Fibroblast of the conjunctiva (primary cell): ENCODE measurements around the gene GRIA4.
"Not testable (repeated sequence)": the region's sequence is repeated elsewhere in the genome, so short reads cannot be mapped to it uniquely, and the experiment has no call there.

Experiments
- DNase-seq: peaks from one replicate; pipeline ENCODE4 v3.0.0-alpha.2; 2010; ENCODE audit warnings: low read depth

The GRIA4 gene

GRCh38 chr11:105719073-105719822, 109.4 kb downstream of the GRIA4 start:
- DNase-seq: peak; percentile 5

- DNase-seq: no peak
Observed at GRCh38 chr11:105720096-105720495, 110.2 kb downstream of the GRIA4 start.

DNA sequence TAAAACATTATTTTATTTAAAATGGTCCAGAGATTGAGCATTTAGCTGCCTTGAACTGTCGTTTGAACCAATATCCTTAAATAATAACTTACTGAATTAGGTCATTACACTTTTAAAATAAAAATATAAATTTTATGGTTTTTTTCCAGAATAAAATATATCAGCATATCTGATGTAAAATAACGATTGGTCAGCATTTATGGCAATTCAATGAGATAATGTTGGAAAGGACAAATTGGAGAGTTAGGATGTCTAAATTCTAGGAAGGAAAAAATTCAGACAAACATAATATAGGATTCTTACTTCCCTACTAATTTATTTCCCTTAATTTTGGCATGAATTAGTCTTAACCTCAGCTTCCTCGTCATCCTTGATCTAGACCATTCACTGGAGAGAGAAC, 113.4 kb downstream of the GRIA4 start:
- no peak for DNase-seq

DNA sequence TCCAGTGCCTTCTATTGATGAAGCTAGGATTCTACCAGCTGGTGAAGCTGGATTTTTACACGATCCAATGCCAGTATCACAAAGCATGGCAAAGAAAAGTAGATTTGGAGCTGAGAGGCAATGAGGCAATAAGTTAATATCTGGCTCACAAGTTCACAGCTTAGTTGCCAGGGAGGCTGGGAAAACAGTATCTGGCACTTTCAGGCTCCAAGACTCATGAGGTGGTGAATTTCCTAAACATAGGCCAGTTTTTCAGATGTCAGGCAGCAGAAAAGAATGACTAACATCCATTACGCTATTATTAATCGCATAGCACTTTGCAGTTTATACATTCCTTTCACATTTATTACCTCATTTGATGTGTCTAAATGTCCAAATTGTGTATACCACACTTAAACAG, 122.7 kb downstream of the GRIA4 start:
- no peak for DNase-seq

- no peak for DNase-seq
Observed at GRCh38 chr11:105734426-105734825, 124.6 kb downstream of the GRIA4 start.

DNA sequence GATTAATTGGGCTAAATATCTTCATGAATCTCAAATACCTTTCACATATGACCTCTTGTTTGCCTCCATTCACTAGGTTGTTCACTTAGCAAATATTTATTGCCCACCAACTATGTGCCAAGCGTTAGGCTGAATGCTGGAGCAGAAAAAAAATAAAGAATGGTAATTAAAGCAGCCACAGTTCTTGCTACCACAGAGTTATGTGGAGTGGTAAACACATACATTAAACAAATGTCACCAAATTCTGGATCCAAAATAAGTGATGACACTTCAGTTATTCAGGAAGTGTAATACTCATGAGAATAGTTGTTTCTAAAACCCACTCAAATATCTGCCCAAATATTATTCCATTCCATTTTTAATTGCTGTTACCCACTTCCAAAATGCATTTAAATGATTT, 128.4 kb downstream of the GRIA4 start:
- no peak for DNase-seq

DNA sequence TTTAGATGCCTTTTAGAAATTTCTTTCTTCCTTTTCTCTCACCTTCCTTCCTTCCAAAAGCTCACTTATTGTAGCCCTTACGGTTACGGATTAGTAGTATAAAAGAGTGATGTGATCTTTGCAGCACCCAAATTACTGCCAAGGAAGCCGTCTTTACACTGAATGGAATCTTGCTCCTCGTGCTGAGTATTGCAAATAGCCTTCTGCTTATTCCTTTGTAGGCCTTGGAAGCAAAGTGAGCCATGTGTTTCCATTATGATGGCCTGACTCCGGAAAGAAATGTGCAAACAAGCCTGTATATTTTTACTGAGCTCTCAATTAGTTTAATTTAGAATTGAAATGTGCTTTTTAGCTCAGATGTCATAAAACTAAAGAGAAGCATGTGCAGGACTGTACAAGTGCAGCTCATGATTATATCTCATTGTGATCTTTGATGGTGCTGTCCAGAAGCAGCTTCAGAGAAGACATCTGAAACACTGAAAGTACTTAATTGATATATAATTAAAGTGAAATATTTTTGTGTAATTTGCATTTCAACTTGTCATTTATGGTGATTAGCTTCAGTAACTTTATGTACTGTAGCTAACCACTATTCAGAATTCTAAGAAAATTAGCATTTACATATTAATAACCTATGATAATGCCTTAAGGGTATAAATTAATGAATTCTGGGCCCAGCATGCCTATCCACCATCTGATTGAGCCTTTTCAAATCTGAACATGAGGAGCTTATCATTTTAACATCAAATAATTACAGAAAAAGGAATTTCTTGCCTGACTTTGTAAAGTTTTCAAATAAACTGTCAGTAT, 129.3 kb downstream of the GRIA4 start:
- no peak for DNase-seq

DNA sequence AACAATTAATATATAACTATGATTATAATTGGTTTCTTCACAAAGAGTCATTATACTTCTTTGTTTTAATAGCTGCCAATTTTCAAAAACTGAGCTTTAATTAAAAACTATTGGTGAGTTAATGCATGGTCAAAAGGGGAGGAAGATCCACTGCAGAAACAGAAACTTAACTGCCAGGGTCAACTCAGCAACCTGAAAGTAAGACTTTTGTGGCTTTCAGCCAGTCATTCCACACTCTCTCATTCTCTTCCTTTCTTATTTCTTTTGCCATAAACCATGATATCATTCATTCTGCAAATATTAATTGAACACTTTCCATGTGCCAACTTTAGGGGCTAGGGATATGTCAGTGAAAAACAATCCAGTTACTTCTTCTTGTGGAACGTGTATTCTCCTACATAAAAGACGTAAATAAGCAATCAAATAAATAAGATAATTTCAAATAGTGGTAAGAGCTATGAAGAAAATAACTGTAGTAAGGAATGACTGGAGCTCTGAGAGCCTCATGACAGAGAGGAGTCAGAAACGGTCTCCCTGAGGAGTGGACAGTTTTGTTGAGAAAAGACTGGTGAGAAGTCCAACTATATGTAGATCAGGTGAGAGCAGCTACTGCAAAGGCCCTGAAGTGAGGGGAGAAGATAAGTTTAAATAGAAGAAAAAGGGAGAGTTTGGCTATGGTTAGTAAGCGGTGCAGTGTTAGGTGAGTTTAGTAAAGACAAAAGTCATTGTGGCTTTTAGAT, 130.5 kb downstream of the GRIA4 start:
- no peak for DNase-seq

DNA sequence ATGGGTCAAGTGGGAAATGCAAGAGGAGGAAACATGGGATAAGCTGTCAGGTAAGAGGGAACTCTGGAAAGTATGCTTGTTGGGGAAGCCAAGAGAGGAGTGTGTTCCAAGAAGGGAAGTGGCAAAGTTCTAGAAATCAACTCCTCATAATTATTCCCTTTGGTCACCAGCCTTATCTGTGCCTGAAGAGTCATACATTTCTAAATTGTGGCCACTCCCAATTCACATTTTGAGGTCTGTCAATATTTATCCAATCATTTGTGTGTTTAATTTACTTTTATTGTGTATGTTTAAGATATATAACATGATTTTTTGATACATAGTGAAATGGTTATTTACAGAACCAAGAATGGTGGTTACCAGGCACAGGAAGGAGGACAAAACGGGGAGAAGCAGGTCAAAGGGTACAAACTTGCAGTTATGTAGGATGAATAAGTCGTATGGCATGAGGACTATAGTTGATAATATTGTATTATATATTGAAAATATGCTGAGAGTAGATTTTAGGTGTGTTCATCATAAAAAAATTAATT, 131.7 kb downstream of the GRIA4 start:
- no peak for DNase-seq

GRCh38 chr11:105754260-105754659, 144.4 kb downstream of the GRIA4 start:
- no peak for DNase-seq

DNA sequence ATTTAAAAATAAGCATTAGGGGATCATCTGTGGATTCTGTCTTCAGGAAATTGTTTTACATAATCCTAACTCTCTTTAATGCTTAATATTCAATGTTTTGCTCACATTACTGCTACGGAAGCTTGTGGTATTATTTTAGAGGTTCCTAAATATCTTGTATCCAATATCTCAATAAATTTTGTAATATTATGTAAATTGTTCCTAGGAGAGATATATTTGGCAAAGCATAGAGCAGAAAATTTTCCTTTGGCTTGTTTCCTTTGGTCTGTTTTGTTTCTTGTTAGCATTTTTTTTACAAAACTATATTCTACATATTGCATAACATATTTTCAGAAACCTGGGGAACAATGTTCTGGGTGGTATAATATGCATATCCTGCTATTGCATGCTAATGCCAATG, 144.8 kb downstream of the GRIA4 start:
- DNase-seq: no peak

DNA sequence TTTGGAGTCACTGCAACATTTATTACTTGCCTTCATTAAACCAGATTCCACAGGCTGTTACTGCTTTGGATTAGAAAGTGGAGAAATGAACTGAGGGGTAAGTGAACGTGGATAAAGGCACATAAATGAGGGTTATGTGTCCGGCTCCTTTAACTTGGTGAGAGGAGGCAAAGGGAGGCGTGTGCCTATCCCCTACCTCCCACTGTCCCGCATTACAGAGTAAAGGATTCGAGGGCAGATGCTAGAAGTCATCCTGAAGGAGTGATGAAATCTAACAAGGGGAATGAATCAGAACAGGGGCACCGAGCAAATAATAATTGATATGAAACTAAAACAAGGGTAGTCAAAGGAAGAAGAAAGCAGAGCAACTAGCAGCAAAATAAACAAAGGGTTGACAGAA, 147.2 kb downstream of the GRIA4 start:
- no peak for DNase-seq

- DNase-seq: no peak
Observed at GRCh38 chr11:105763594-105763993, 153.7 kb downstream of the GRIA4 start.

GRCh38 chr11:105767931-105768330, 158.1 kb downstream of the GRIA4 start:
- no peak for DNase-seq

DNA sequence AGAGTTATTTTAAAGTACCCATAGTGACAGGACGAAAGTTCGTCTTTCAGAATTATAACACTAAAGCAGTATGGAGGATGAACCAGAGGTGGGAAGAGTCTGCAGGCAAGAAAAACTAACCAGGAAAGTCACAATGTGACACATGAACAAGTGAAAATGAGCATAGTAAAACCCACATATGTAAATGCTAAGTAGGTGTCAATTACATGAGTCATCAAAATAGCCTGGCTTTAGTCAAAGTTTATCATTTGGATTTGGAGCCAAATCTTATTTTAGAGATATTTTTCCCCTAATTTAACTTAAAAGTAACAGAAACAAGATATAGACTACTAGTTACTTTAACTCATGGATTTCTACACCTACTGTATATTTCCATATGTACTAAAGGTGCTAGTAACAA, 159.8 kb downstream of the GRIA4 start:
- DNase-seq: no peak

DNA sequence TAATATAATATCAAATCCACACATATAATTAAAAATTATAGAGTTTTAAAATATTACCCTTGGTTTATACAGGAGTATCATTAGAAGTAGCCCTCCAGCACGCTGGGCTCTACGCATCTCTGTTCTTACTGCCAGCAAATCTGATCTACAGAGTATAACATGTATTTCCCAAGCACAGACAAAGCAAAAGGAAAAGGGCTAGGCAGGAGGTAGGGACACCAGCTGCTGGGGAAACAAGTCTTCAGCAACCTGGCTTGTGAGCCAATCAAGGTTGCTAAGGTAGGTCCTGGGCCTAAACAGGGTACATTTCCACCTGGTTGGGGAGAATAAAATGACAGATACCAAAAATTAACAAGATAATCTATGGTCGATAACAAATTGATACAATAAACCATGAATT, 163.6 kb downstream of the GRIA4 start:
- not testable (repeated sequence) for DNase-seq

DNA sequence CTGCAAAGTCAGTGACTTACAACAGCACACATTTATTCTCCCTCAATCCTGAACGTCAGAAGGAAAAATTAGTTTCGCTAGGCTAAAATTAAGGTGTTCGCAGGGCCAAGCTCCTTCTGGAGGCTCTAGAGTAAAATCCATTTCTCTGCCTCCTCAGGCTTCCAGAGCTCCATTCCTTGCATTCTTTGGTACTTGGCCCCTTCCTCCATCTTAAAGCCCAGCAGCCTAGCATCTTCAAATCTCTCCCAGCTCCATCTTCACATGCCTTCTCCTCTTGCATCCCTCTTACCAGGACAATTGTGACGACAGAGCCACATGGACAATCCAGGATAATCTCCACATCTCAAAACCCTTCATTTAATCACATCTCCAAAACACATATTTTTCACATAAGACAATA, 165.0 kb downstream of the GRIA4 start:
- DNase-seq: no peak

GRCh38 chr11:105780781-105781525, 171.1 kb downstream of the GRIA4 start:
- no peak for DNase-seq

DNA sequence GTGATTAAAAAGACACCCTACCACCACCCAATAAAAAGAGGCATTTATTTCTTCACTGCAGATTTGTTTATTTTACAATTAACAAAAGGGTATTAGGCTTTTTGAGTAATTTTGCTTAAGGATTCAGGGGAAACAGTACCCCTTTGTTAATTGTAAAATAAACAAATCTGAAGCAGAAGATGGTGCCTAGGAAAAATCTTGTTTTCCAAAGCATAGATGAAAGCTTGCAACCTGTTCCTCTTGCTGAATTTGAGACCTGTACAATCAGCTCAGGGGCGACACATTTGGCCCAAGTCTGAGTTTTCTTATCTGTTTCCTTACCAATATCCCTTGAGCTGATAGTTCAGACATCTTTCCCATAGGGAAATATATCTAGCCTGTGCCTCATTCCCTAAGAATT, 171.9 kb downstream of the GRIA4 start:
- DNase-seq: no peak

DNA sequence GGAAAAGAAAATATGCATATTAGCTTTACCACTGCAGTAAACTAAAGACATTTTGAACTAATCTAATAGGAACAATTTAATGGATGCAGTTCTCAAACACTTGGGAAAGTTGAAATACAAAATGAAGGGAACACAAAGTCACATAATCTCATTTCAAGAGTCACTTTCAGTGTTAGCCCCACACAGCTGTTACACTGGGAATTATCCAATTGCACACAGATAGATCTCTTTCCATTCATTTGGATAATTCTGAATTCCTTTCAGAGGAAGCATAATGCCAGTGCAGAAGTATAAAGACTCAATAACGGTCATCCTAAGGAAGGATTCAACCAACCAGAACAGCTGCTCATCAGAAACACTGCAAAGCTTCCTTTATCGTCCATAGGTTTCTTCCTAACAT, 173.3 kb downstream of the GRIA4 start:
- no peak for DNase-seq

DNA sequence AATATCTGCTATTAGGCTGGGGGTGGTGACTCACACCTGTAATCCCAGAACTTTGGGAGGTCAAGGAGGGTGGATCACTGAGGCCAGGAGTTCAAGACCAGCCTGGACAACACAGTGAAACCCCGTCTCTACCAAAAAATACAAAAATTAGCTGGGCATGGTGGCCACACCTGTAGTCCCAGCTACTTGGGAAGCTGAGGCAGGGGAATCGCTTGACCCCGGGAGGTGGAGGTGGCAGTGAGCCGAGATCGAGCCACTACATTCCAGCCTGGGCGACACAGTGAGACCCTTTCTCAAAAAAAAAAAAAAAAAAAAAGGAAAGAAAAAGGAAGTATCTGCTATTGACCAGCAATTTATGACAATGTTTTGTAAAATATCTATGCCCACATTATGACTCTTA, 176.0 kb downstream of the GRIA4 start:
- not testable (repeated sequence) for DNase-seq

- DNase-seq: no peak
Observed at GRCh38 chr11:105786741-105787140, 176.9 kb downstream of the GRIA4 start.
